Hepatocyte (in vitro differentiated cells): ENCODE results near the gene OR14J1.

ENCODE experiments used
- CTCF ChIP-seq: fragments of 200-600 bp; sonication (generic); IDR thresholded peaks from 2 replicates; pipeline ENCODE4 v1.5.1; 2016; ENCODE audit warnings: antibody characterized with exemption, mild to moderate bottlenecking; ENCODE audit not compliant: poor library complexity
- EZH2 ChIP-seq: fragments of 200-600 bp; sonication (generic); IDR thresholded peaks from 2 replicates; pipeline ENCODE4 v1.6.1; 2016; ENCODE audit warnings: antibody characterized with exemption, mild to moderate bottlenecking, borderline replicate concordance

DNA sequence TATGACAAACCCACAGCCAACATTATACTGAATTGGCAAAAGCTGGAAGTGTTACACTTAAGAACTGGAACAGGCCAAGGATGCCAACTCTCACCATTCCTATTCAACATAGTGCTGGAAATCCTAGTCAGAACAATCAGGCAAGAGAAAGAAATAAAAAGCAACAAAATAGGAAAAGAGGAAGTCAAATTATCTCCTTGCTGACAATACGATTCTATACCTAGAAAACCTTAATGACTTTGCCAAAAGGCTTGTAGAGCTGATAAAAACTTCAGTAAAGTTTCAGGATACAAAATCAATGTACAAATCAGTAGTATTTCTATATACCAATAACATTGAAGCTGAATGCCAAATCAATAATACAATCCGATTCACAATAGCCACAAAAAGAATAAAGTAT, 34.8 kb downstream of the OR14J1 start:
- TF ChIP-seq CTCF = no peak
- TF ChIP-seq EZH2 = no peak
